ENCODE results near the gene EPHA6. TPM values are rescaled to one million over a fixed set of nuclear protein-coding genes. Genes with fewer than 3 reads are reported as not detected.
"Not testable (repeated sequence)": the region's sequence is repeated elsewhere in the genome, so short reads cannot be mapped to it uniquely, and the experiment has no call there.

EPHA6 gene
- total and polyA plus RNA-seq, 9 of the 15 experiments (the other 6 are each of a cell fraction or from before 2014, with no cell fraction given): not detected

- TF ChIP-seq RUNX1 (IDR thresholded peaks at IDR 0.05; ENCODE audit: low read depth) (no peak), PTBP1 (IDR thresholded peaks at IDR 0.05; ENCODE audit: low read depth, low read length) (no peak), MTA3 (IDR thresholded peaks at IDR 0.05; ENCODE audit: borderline replicate concordance) (no peak), PHF21A (IDR thresholded peaks at IDR 0.05; ENCODE audit: borderline replicate concordance, low read depth) (no peak), MEF2D (tag; conservative IDR thresholded peaks at IDR 0.05; ENCODE audit: low read depth) (no peak), RBM39 (optimal IDR thresholded peaks at IDR 0.05; ENCODE audit: low read depth, low read length) (no peak), KDM1A (IDR thresholded peaks at IDR 0.05) (no peak)
Observed at GRCh38 chr3:97021778-97022177, 207.4 kb downstream of the EPHA6 start (continued).

DNA sequence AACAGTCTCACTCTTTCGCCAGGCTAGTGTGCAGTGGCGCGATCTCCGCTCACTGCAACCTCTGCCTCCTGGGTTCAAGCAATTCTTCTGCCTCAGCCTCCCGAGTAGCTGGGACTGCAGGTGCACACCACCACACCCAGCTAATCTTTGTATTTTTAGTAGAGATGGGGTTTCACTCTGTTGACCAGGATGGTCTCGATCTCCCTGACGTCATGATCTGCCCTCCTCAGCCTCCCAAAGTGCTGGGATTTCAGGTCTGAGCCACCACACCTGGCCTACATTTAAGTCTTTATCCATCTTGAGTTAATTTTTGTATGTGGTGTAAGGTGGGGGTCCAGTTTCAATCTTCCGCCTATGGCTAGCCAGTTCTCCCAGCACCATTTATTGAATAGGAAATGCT is 211.2 kb downstream of the EPHA6 start:
- CTCF ChIA-PET (ENCODE audit: low intra/inter-chr PET ratio); FAIRE-seq; H3K9ac ChIP-seq (ENCODE audit: insufficient read depth in 1 of 2, low read depth in 2 of 2, low read length in 2 of 2); H3K9me1 ChIP-seq (ENCODE audit: control insufficient read depth, insufficient read depth, low read length); H3K79me2 ChIP-seq (ENCODE audit: control insufficient read depth, insufficient read depth, low read length); ATAC-seq; H3K4me3 ChIP-seq; intact Hi-C loops (cut with micrococcal nuclease); H3K4me2 ChIP-seq (ENCODE audit: insufficient read depth, low read length); H3K27me3 ChIP-seq (ENCODE audit: control insufficient read depth in 2 of 2, insufficient read depth in 2 of 2, low read length in 2 of 2); H2AFZ ChIP-seq (ENCODE audit: low read depth, low read length); H3K36me3 ChIP-seq (ENCODE audit: control insufficient read depth, insufficient read depth, low read length); DNase-seq (ENCODE audit: extremely low read depth in 1 of 4, low spot score in 3 of 4); H3K4me1 ChIP-seq (replicated peaks in 1 of 2; ENCODE audit: control insufficient read depth in 2 of 2, insufficient read depth in 2 of 2, low read length in 2 of 2); POLR2A ChIA-PET; in situ Hi-C loops (cut with MboI); H3K9me3 ChIP-seq (replicated peaks; ENCODE audit: control insufficient read depth, insufficient read depth, low read depth, low read length); H3K27ac ChIP-seq (ENCODE audit: extremely low read depth, low read depth, low read length); H4K20me1 ChIP-seq (replicated peaks; ENCODE audit: control insufficient read depth, insufficient read depth, low read length); BruUV-seq (replicated peaks): not testable (repeated sequence)
- WGBS (ENCODE audit: insufficient coverage, low coverage, missing lambda C conversion rate): 7% methylated on average over 5 of the region's 8 CpGs

All from K562 (cell line).